ENCODE results near the gene CRYBB1.

DNA sequence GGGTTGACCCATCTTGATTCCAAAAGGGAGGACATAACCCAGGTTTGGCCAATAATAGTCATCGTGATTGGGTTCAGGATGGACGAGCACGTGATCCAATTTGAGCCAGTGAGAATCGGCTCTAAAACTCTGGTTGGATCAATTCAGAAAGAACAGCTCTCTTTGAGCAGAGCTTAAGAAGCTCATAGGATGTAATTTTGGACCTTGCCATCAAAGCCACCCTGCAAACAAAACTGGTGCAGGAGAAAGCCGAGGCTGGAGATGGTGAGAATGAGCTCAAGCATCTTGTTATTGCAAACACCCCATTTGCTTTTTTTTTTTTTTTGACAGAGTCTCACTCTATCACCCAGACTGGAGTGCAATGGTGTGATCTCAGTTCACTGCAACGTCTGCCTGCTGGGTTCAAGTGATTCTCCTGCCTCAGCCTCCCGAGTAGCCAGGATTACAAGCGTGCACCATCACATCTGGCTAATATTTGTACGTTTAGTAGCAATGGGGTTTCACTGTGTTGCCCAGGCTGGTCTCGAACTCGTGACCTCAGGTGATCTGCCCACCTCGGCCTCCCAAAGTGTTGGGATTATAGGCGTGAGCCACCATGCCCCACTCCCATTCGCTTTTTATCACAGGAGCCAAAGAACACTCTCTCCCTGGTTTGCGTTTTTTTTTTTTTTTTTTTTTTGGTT is 25.7 kb upstream of the CRYBB1 start:
- TF ChIP-seq CTCF (IDR thresholded peaks at IDR 0.05; ENCODE audit: low read depth, low read length): no peak
- TF ChIP-seq EZH2phosphoT487 (IDR thresholded peaks at IDR 0.05; ENCODE audit: low read depth): no peak
